HG03575 (cell line): Measurements from ENCODE around the gene EML6.

Experiments used
- ATAC-seq: cut with Tn5 transposase; IDR thresholded peaks from one replicate; pipeline ENCODE4 v1.9.1; 2021; ENCODE audit not compliant: unreplicated experiment, insufficient number of reproducible peaks, low FRiP score; ENCODE audit errors: extremely low read depth

Gene EML6

GRCh38 chr2:54741250-54741649 is 17.8 kb downstream of the EML6 start:
- ATAC-seq: no peak

GRCh38 chr2:54750040-54750439 is 26.6 kb downstream of the EML6 start:
- ATAC-seq: no peak

- no peak for ATAC-seq
Measured at GRCh38 chr2:54752439-54752838, 29.0 kb downstream of the EML6 start.

- peak; percentile 51 for ATAC-seq
Measured at GRCh38 chr2:54755641-54756326, 32.3 kb downstream of the EML6 start.

GRCh38 chr2:54757500-54757899 is 34.0 kb downstream of the EML6 start:
- no peak for ATAC-seq

- no peak for ATAC-seq
Measured at GRCh38 chr2:54758951-54759350, 35.5 kb downstream of the EML6 start.

GRCh38 chr2:54760310-54760709 is 36.8 kb downstream of the EML6 start:
- no peak for ATAC-seq

GRCh38 chr2:54763636-54764291 is 40.3 kb downstream of the EML6 start:
- ATAC-seq: no peak

- no peak for ATAC-seq
Measured at GRCh38 chr2:54767921-54768320, 44.5 kb downstream of the EML6 start.

- no peak for ATAC-seq
Measured at GRCh38 chr2:54768772-54769428, 45.4 kb downstream of the EML6 start.

GRCh38 chr2:54770211-54770610 is 46.7 kb downstream of the EML6 start:
- no peak for ATAC-seq

GRCh38 chr2:54770676-54771075 is 47.2 kb downstream of the EML6 start:
- ATAC-seq: no peak

- ATAC-seq: no peak
Measured at GRCh38 chr2:54771166-54771885, 47.9 kb downstream of the EML6 start.

- no peak for ATAC-seq
Measured at GRCh38 chr2:54772110-54772509, 48.6 kb downstream of the EML6 start.

GRCh38 chr2:54772531-54772930 is 49.1 kb downstream of the EML6 start:
- ATAC-seq: no peak

- ATAC-seq: no peak
Measured at GRCh38 chr2:54773233-54773632, 49.8 kb downstream of the EML6 start.

- no peak for ATAC-seq
Measured at GRCh38 chr2:54773838-54774237, 50.4 kb downstream of the EML6 start.

- no peak for ATAC-seq
Measured at GRCh38 chr2:54775710-54776109, 52.2 kb downstream of the EML6 start.

- ATAC-seq: no peak
Measured at GRCh38 chr2:54776494-54776893, 53.0 kb downstream of the EML6 start.

GRCh38 chr2:54783349-54783748 is 59.9 kb downstream of the EML6 start:
- ATAC-seq: no peak
